ENCODE measurements around the gene KLHL5.
"Not testable (repeated sequence)": the region's sequence is repeated elsewhere in the genome, so short reads cannot be mapped to it uniquely, and the experiment has no call there.

The KLHL5 gene

GRCh38 chr4:39024311-39024865, 37.6 kb upstream of the KLHL5 start:
- Mint-ChIP-seq H3K4me3 (no peak overlapping the region), H3K36me3 (ENCODE audit: low read depth) (no peaks in the 10 kb centered on the region), H3K27ac (no peak overlapping the region), H3K9me3 (peaks cover 3% of the 10 kb centered on the region), H3K27me3 (ENCODE audit: low read depth) (no peaks in the 10 kb centered on the region), H3K4me1 (no peaks in the 10 kb centered on the region)
- TF ChIP-seq CTCF (IDR thresholded peaks at IDR 0.05; ENCODE audit: unreplicated experiment in 3 of 3), result no peak

GRCh38 chr4:39025552-39026085, 36.4 kb upstream of the KLHL5 start:
- Mint-ChIP-seq H3K4me3 (no peak overlapping the region), H3K27me3 (ENCODE audit: low read depth) (no peaks in the 10 kb centered on the region), H3K27ac (no peak overlapping the region), H3K9me3 (peaks cover 3% of the 10 kb centered on the region), H3K36me3 (ENCODE audit: low read depth) (no peaks in the 10 kb centered on the region), H3K4me1 (no peaks in the 10 kb centered on the region)
- no peak for TF ChIP-seq CTCF (IDR thresholded peaks at IDR 0.05; ENCODE audit: unreplicated experiment in 3 of 3)

GRCh38 chr4:39026096-39026495, 35.9 kb upstream of the KLHL5 start:
- Mint-ChIP-seq H3K4me3 (no peak overlapping the region), H3K27ac (no peak overlapping the region)

GRCh38 chr4:39029752-39030694, 32.0 kb upstream of the KLHL5 start:
- Mint-ChIP-seq H3K27ac (no peak overlapping the region), H3K4me1 (no peaks in the 10 kb centered on the region), H3K27me3 (ENCODE audit: low read depth) (no peaks in the 10 kb centered on the region), H3K36me3 (ENCODE audit: low read depth) (no peaks in the 10 kb centered on the region), H3K4me3 (no peak overlapping the region), H3K9me3 (no peaks in the 10 kb centered on the region)
- TF ChIP-seq CTCF (IDR thresholded peaks at IDR 0.05; ENCODE audit: unreplicated experiment in 3 of 3), result no peak

More at GRCh38 chr4:39026096-39026495, 35.9 kb upstream of the KLHL5 start:
- Mint-ChIP-seq H3K27me3 (ENCODE audit: low read depth) (no peaks in the 10 kb centered on the region), H3K36me3 (ENCODE audit: low read depth) (no peaks in the 10 kb centered on the region), H3K4me1 (no peaks in the 10 kb centered on the region), H3K9me3 (peaks cover 3% of the 10 kb centered on the region)
- no peak for TF ChIP-seq CTCF (IDR thresholded peaks at IDR 0.05; ENCODE audit: unreplicated experiment in 3 of 3)

GRCh38 chr4:39030725-39031124, 31.3 kb upstream of the KLHL5 start:
- Mint-ChIP-seq H3K27ac (no peak overlapping the region), H3K4me3 (no peak overlapping the region), H3K36me3 (ENCODE audit: low read depth) (no peaks in the 10 kb centered on the region), H3K9me3 (no peaks in the 10 kb centered on the region), H3K27me3 (ENCODE audit: low read depth) (no peaks in the 10 kb centered on the region), H3K4me1 (no peaks in the 10 kb centered on the region)
- no peak for TF ChIP-seq CTCF (IDR thresholded peaks at IDR 0.05; ENCODE audit: unreplicated experiment in 3 of 3)

- not testable (repeated sequence) for H3K9me3 Mint-ChIP-seq; H3K27ac Mint-ChIP-seq; H3K36me3 Mint-ChIP-seq (ENCODE audit: low read depth); H3K27me3 Mint-ChIP-seq (ENCODE audit: low read depth); H3K4me1 Mint-ChIP-seq; H3K4me3 Mint-ChIP-seq
These were observed 30.4 kb upstream of the KLHL5 start for GRCh38 chr4:39031590-39032020.
